Cardiac muscle cell (in vitro differentiated cells and primary cell): Measurements from ENCODE around the gene MPST. TPM values are rescaled to one million over a fixed set of nuclear protein-coding genes. Genes with fewer than 3 reads are reported as not detected.

Experiments
- DNase-seq, 2 donors: peaks; one replicate each; pipeline versions ENCODE4 v3.0.0 to v3.0.0-alpha.2; 2010 to 2017; ENCODE audit warnings: low read depth in 1 of 2, low spot score in 1 of 2
- H3K27ac ChIP-seq: fragments of 200-600 bp; sonication (generic); 2 replicates; pipeline ENCODE4 v1.5.1; 2016
- H3K27me3 ChIP-seq: fragments of 200-600 bp; sonication (generic); 2 replicates; pipeline ENCODE4 v1.6.0; 2016; ENCODE audit warnings: control low read depth
- H3K36me3 ChIP-seq: fragments of 200-600 bp; sonication (generic); 2 replicates; pipeline ENCODE4 v1.5.1; 2016; ENCODE audit warnings: control low read depth
- H3K4me1 ChIP-seq: fragments of 200-600 bp; sonication (generic); 2 replicates; pipeline ENCODE4 v1.8.1; 2017; ENCODE audit warnings: low read depth, mild to moderate bottlenecking, mixed run types
- H3K4me3 ChIP-seq: fragments of 200-600 bp; sonication (generic); 2 replicates; pipeline ENCODE4 v1.5.1; 2016; ENCODE audit warnings: mild to moderate bottlenecking
- H3K9me3 ChIP-seq: fragments of 200-600 bp; sonication (generic); 2 replicates; pipeline ENCODE4 v1.5.1; 2017; ENCODE audit warnings: low read depth, mild to moderate bottlenecking, control low read depth
- CTCF ChIP-seq: IDR thresholded peaks from 2 replicates; pipeline ENCODE4 v1.5.1; 2012; ENCODE audit warnings: low read depth, mild to moderate bottlenecking, low read length
- polyA plus RNA-seq: library from polyadenylated mRNA; unstranded; fragments of >200 nt; fragmentation: Nextera tagmentation; extraction: Ambion mirVana; gene quantifications from 2 replicates; pipeline ENCODE4 v1.2.1, GENCODE V29; 2016
- total RNA-seq: library from RNA; depleted of rRNA; stranded (reverse); fragments of >200 nt; gene quantifications from 2 replicates; pipeline ENCODE4 v1.2.3, GENCODE V29; 2016

The MPST gene
- total and polyA plus RNA-seq, 2 experiments from 2014 or later, result 86.0 to 152 TPM

GRCh38 chr22:37079158-37079557 lies 59.6 kb downstream of the MPST start:
- no peak for TF ChIP-seq CTCF
- no peak for DNase-seq
- peaks cover 29% of the 10 kb centered on the region for H3K27me3 ChIP-seq

More at GRCh38 chr22:37079158-37079557, 59.6 kb downstream of the MPST start:
- H3K36me3 ChIP-seq, result no peaks in the 10 kb centered on the region
- no peak overlapping the region for H3K27ac ChIP-seq
- H3K4me3 ChIP-seq, result no peak overlapping the region
- no peaks in the 10 kb centered on the region for H3K9me3 ChIP-seq
- no peaks in the 10 kb centered on the region for H3K4me1 ChIP-seq

Other genes starting within 250 kb of the MPST start
- 56.7 and 59.9 TPM in 2 replicates for gene IFT27, start 243.6 kb upstream of the MPST start, total RNA-seq
- gene IFT27, start 243.6 kb upstream of the MPST start, polyA plus RNA-seq, result 60.7 and 86.5 TPM in 2 replicates
- gene PVALB, start 202.7 kb upstream of the MPST start, total RNA-seq, result not detected in 2 replicates
- gene PVALB, start 202.7 kb upstream of the MPST start, polyA plus RNA-seq, result not detected in 2 replicates
- gene NCF4, start 158.7 kb upstream of the MPST start, total RNA-seq, result not detected in 2 replicates
- gene NCF4, start 158.7 kb upstream of the MPST start, polyA plus RNA-seq, result not detected in 2 replicates
- 0.60 TPM in 1 of 2 replicates, not detected in the other for gene CSF2RB, start 106.1 kb upstream of the MPST start, total RNA-seq
- not detected in 2 replicates for gene CSF2RB, start 106.1 kb upstream of the MPST start, polyA plus RNA-seq
- gene TST, start 295 bp upstream of the MPST start, total RNA-seq, result 63.8 and 78.0 TPM in 2 replicates
- 34.8 and 36.2 TPM in 2 replicates for gene TST, start 295 bp upstream of the MPST start, polyA plus RNA-seq
- 38.4 and 39.1 TPM in 2 replicates for gene KCTD17, start 32.0 kb downstream of the MPST start, total RNA-seq
- 49.5 and 54.0 TPM in 2 replicates for gene KCTD17, start 32.0 kb downstream of the MPST start, polyA plus RNA-seq
- gene TMPRSS6, start 90.0 kb downstream of the MPST start, total RNA-seq, result not detected in 2 replicates
- 0.11 and 0.26 TPM in 2 replicates for gene TMPRSS6, start 90.0 kb downstream of the MPST start, polyA plus RNA-seq
- 0.18 TPM in 1 of 2 replicates, not detected in the other for gene IL2RB, start 130.2 kb downstream of the MPST start, total RNA-seq
- gene IL2RB, start 130.2 kb downstream of the MPST start, polyA plus RNA-seq, result 0.50 TPM in 1 of 2 replicates, not detected in the other
- gene C1QTNF6, start 168.5 kb downstream of the MPST start, total RNA-seq, result 9.8 and 16.4 TPM in 2 replicates
- gene C1QTNF6, start 168.5 kb downstream of the MPST start, polyA plus RNA-seq, result 6.4 and 10.4 TPM in 2 replicates
- 0.06 and 0.21 TPM in 2 replicates for gene SSTR3, start 192.7 kb downstream of the MPST start, total RNA-seq
- gene SSTR3, start 192.7 kb downstream of the MPST start, polyA plus RNA-seq, result not detected in 2 replicates
- 1.8 and 2.0 TPM in 2 replicates for gene RAC2, start 224.5 kb downstream of the MPST start, total RNA-seq
- 0.98 and 1.7 TPM in 2 replicates for gene RAC2, start 224.5 kb downstream of the MPST start, polyA plus RNA-seq